Activated CD8-positive, alpha-beta T cell treated with anti-CD3 and anti-CD28 coated beads for 36 hours (primary cell): Measurements from ENCODE around the gene FES. TPM values are rescaled to one million over a fixed set of nuclear protein-coding genes. Genes with fewer than 3 reads are reported as not detected.
"Not testable (repeated sequence)": the region's sequence is repeated elsewhere in the genome, so short reads cannot be mapped to it uniquely, and the experiment has no call there.

Experiments
- ATAC-seq: fragments of 200-7000 bp; cut with Tn5 transposase; one replicate; pipeline ENCODE4 v1.10.0; 2021; ENCODE audit warnings: mild to moderate bottlenecking, moderate library complexity
- CTCF ChIA-PET: fragments of 350-600 bp; sonication (Branson Sonifier 250); formaldehyde crosslinking; loops from one replicate; lab custom pipeline; 2021; ENCODE audit warnings: antibody characterized with exemption; lab: Charles Lee
- POLR2A ChIA-PET: fragments of 350-600 bp; sonication (Branson Sonifier 250); formaldehyde crosslinking; loops from one replicate; lab custom pipeline; 2021; ENCODE audit warnings: antibody characterized with exemption; lab: Charles Lee
- DNase-seq: peaks from one replicate; pipeline ENCODE4 v3.0.0-alpha.2; 2020
- H3K27ac Mint-ChIP-seq: one replicate; pipeline ENCODE4 v1.8.0; 2021; ENCODE audit warnings: mild to moderate bottlenecking, mixed read lengths
- H3K27me3 Mint-ChIP-seq: one replicate; pipeline ENCODE4 v1.8.0; 2021; ENCODE audit warnings: mixed read lengths
- H3K36me3 Mint-ChIP-seq: one replicate; pipeline ENCODE4 v1.8.0; 2021; ENCODE audit warnings: low read depth, mixed read lengths
- H3K4me1 Mint-ChIP-seq: one replicate; pipeline ENCODE4 v1.8.0; 2021; ENCODE audit warnings: low read depth, mixed read lengths
- H3K4me3 Mint-ChIP-seq: one replicate; pipeline ENCODE4 v1.8.0; 2021; ENCODE audit warnings: mild to moderate bottlenecking, moderate library complexity, mixed read lengths
- H3K9me3 Mint-ChIP-seq: one replicate; pipeline ENCODE4 v1.8.0; 2021; ENCODE audit warnings: mixed read lengths
- intact Hi-C: fragments of 100-400 bp; cut with micrococcal nuclease; formaldehyde crosslinking; loops from one replicate; pipeline ENCODE4 v1.10.0; 2022
- total RNA-seq, 2 experiments: library from RNA; stranded (reverse); gene quantifications; one replicate each; pipeline ENCODE4 v1.2.3, GENCODE V29; 2021
- TF ChIP-seq, protein P1 (sequence below): fragments of 200-600 bp; IDR thresholded peaks from one replicate; pipeline ENCODE4 v1.8.0; 2022; ENCODE audit warnings: antibody characterized with exemption, mild to moderate bottlenecking

FES gene
- total RNA-seq, 2 experiments from 2014 or later, result 4.1 to 4.6 TPM

DNA sequence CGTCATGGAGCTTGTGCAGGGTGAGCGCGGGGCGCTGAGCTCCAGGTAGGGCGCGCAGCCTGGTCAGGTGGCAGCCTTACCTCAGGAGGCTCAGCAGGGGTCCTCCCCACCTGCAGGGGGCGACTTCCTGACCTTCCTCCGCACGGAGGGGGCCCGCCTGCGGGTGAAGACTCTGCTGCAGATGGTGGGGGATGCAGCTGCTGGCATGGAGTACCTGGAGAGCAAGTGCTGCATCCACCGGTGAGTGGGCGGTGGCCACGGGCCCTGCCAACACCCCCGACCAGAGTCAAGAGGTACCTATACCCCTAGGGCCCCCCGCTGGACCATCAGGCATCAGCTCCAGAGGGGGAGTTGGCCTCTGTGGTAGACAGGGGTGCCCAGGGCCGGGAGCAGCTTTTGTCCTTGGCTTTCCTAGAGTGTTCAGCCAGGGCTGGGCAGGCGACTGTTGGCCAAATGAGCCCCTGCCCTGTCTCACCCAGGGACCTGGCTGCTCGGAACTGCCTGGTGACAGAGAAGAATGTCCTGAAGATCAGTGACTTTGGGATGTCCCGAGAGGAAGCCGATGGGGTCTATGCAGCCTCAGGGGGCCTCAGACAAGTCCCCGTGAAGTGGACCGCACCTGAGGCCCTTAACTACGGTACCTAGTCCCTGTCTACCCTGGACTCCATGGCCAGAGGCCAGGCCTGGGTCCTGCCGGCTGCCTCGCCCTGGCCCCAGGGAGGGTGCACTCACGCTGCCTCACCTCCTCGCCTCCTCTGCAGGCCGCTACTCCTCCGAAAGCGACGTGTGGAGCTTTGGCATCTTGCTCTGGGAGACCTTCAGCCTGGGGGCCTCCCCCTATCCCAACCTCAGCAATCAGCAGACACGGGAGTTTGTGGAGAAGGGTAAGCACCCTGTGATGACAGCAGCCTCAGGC lies 9.1 kb downstream of the FES start:
- H3K4me1 Mint-ChIP-seq, result no peaks in the 10 kb centered on the region
- ATAC-seq (no peak), DNase-seq (peak; percentile 37)
- intact Hi-C loops, result no loop called here
- H3K9me3 Mint-ChIP-seq, result no peaks in the 10 kb centered on the region
- peaks cover under 1% of the 10 kb centered on the region for H3K27me3 Mint-ChIP-seq
- ChIA-PET POLR2A (interaction anchor here (1.2 to 4.5 kb wide), 2 partner anchors 10 to 176 kb away, joined by 5 to 25 read pairs; partner anchors contain the start of genes BLM and MAN2A2), CTCF (interaction anchor here (0.7 to 16.4 kb wide), 7 partner anchors 8 to 147 kb away, joined by 3 to 255 read pairs (median 4); partner anchors contain the start of genes FES, HDDC3, MAN2A2 and UNC45A)
- H3K27ac Mint-ChIP-seq, result no peak overlapping the region
- TF ChIP-seq, protein P1, sequence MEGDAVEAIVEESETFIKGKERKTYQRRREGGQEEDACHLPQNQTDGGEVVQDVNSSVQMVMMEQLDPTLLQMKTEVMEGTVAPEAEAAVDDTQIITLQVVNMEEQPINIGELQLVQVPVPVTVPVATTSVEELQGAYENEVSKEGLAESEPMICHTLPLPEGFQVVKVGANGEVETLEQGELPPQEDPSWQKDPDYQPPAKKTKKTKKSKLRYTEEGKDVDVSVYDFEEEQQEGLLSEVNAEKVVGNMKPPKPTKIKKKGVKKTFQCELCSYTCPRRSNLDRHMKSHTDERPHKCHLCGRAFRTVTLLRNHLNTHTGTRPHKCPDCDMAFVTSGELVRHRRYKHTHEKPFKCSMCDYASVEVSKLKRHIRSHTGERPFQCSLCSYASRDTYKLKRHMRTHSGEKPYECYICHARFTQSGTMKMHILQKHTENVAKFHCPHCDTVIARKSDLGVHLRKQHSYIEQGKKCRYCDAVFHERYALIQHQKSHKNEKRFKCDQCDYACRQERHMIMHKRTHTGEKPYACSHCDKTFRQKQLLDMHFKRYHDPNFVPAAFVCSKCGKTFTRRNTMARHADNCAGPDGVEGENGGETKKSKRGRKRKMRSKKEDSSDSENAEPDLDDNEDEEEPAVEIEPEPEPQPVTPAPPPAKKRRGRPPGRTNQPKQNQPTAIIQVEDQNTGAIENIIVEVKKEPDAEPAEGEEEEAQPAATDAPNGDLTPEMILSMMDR, result peak; percentile 55
- H3K36me3 Mint-ChIP-seq, result no peaks in the 10 kb centered on the region
- no peak overlapping the region for H3K4me3 Mint-ChIP-seq

DNA sequence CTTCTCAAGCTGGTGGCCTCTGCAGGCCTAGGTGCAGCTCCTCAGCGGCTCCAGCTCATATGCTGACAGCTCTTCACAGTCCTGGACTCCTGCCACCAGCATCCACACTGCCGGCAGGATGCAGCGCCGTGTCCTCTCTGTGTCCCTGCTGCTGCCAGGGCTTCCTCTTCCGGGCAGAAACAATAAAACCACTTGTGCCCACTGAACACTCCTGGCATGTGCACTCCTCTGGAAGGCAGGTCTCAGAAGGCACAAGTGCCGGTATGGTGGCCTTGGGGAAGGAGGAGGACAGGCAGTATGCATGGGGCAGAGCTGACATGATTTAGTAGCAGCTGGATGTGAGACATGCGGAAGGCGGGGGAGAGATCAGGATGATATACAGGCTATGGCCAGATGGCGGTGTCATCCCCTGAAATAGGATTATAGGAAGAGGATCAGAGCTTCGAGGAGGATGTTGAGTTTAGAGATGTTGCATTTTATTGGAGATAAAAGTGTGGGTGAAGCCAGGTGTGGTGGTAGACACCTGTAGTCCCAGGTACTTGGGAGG lies 11.3 kb downstream of the FES start:
- intact Hi-C loops, result no loop called here
- Mint-ChIP-seq H3K4me3 (no peak overlapping the region), H3K27me3 (no peaks in the 10 kb centered on the region), H3K9me3 (no peaks in the 10 kb centered on the region), H3K4me1 (peaks cover 2% of the 10 kb centered on the region), H3K36me3 (no peaks in the 10 kb centered on the region), H3K27ac (no peak overlapping the region)
- POLR2A ChIA-PET, result interaction anchor here (1.1 to 14.2 kb wide), 3 partner anchors 8 to 78 kb away, joined by 3 to 133 read pairs (median 25); partner anchors contain the start of genes HDDC3, MAN2A2 and UNC45A
- CTCF ChIA-PET, result interaction anchor here (13.1 to 16.4 kb wide), 2 partner anchors 10 to 38 kb away, joined by 89 to 255 read pairs; partner anchors contain the start of genes FES, HDDC3 and UNC45A
- ATAC-seq (no peak), DNase-seq (no peak)
- TF ChIP-seq, protein P1, result no peak

DNA sequence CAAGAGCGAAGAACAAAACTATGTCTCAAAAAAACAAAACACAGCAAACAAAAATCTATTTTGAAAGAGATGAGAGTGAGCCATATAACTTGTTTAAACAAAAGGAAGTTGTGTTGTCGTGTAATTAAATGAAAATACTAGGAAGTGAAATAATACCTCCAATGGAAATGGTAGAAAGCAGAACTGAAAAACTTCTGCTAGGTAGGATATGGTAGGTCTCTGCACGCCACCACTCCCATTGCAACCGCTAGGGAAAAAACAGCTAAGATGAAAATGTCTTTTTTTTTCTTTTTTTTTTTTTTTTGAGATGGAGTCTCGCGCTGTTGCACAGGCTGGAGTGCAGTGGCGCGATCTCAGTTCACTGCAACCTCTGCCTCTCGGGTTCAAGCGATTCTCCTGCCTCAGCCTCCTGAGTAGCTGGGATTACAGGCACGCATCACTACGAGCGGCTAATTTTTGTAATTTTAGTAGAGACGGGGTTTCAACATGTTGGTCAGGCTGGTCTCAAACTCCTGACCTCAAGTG lies 12.9 kb downstream of the FES start:
- H3K9me3 Mint-ChIP-seq, H3K27ac Mint-ChIP-seq: not testable (repeated sequence)

DNA sequence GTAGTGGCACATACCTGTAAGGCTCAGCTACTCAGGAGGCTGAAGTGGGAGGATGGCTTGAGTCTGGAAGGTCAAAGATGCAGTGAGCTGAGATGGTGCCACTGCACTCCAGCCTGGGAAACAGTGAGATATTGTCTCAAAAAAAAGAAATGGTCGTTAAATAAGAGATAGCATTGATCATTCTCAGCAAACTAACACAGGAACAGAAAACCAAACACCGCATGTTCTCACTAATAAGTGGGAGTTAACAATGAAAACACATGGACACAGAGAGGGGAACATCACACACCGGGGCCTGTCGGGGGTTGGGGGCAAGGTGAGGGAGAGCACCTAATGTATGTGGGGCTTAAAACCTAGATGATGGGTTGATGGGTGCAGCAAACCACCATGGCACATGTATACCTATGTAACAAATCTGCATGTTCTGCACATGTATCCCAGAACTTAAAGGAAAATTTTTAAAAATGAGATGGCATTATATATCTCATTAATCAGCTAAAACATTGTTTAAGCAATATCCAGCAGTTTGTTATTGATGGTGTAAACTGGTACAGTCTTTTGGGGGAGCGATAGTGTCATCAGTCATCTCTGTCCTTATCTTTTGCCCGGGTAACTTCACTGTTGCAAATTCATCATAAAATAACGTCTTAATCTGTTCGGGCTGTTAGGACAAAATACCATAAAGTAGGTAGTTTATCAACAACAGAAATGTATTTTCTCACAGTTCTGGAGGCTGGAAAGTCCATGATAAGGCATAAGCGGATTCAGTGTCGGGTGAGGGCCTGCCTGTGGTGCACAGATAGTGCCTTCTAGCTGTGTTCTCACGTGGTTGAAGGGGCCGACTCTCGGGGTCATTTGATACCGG lies 17.1 kb downstream of the FES start:
- TF ChIP-seq, protein P1, result no peak
- ChIA-PET POLR2A (interaction anchor here (0.6 to 14.2 kb wide), 8 partner anchors 7 to 935 kb away, joined by 3 to 133 read pairs (median 4); partner anchors contain the start of genes HDDC3, RCCD1 and UNC45A), CTCF (interaction anchor here (0.6 to 16.4 kb wide), 9 partner anchors 9 to 370 kb away, joined by 3 to 255 read pairs (median 7); partner anchors contain the start of genes BLM, FES, HDDC3 and UNC45A)
- H3K4me3 Mint-ChIP-seq, result peak overlapping the region; percentile 85
- peaks cover 24% of the 10 kb centered on the region for H3K4me1 Mint-ChIP-seq
- no peaks in the 10 kb centered on the region for H3K9me3 Mint-ChIP-seq
- peak overlapping the region; percentile 94 for H3K27ac Mint-ChIP-seq
- peaks cover 19% of the 10 kb centered on the region for H3K36me3 Mint-ChIP-seq
- DNase-seq, result peak; percentile 37
- ATAC-seq, result no peak
- intact Hi-C loops, result no loop called here
- H3K27me3 Mint-ChIP-seq, result no peaks in the 10 kb centered on the region

More for the DNA sequence above, 12.9 kb downstream of the FES start:
- H3K4me3 Mint-ChIP-seq, H3K36me3 Mint-ChIP-seq, H3K27me3 Mint-ChIP-seq, intact Hi-C loops, ATAC-seq, DNase-seq: not testable (repeated sequence)
- POLR2A ChIA-PET, result interaction anchor here (1.2 to 14.2 kb wide), 3 partner anchors 11 to 119 kb away, joined by 3 to 133 read pairs (median 4); partner anchors contain the start of genes HDDC3 and UNC45A
- CTCF ChIA-PET, result interaction anchor here (13.1 to 16.4 kb wide), 2 partner anchors 12 to 36 kb away, joined by 89 to 255 read pairs; partner anchors contain the start of genes FES, HDDC3 and UNC45A
- peaks cover 13% of the 10 kb centered on the region for H3K4me1 Mint-ChIP-seq
